22Rv1 (cell line): ENCODE measurements around the gene FBLIM1.
A peak's percentile ranks its signal among the peaks of the same experiment; 100 is the strongest.

Experiments
- H3K27ac ChIP-seq: fragments of 450-650 bp; 2 replicates; pipeline ENCODE4 v1.5.1; 2017
- CTCF ChIP-seq: fragments of 450-650 bp; IDR thresholded peaks from 2 replicates; pipeline ENCODE4 v1.5.1; 2017; ENCODE audit warnings: mild to moderate bottlenecking
- ZFX ChIP-seq: fragments of 450-650 bp; IDR thresholded peaks from 2 replicates; pipeline ENCODE4 v1.6.1; 2017; ENCODE audit warnings: antibody characterized with exemption, borderline replicate concordance

The FBLIM1 gene

GRCh38 chr1:15731735-15732685 is 26.6 kb upstream of the FBLIM1 start:
- TF ChIP-seq ZFX (no peak), CTCF (no peak)
- H3K27ac ChIP-seq, result no peak overlapping the region

GRCh38 chr1:15732686-15733081 is 25.9 kb upstream of the FBLIM1 start:
- peak overlapping the region; percentile 20; the same call in 1 of the 2 replicates for H3K27ac ChIP-seq
- no peak for TF ChIP-seq ZFX
- no peak for TF ChIP-seq CTCF

GRCh38 chr1:15733218-15733725 is 25.3 kb upstream of the FBLIM1 start:
- peak overlapping the region; percentile 20; the same call in 1 of the 2 replicates for H3K27ac ChIP-seq
- no peak for TF ChIP-seq CTCF
- no peak for TF ChIP-seq ZFX

GRCh38 chr1:15733726-15734226 is 24.8 kb upstream of the FBLIM1 start:
- TF ChIP-seq ZFX (no peak), CTCF (no peak)
- H3K27ac ChIP-seq, result peak overlapping the region; percentile 69; the same call in 1 of the 2 replicates

GRCh38 chr1:15734296-15734695 is 24.3 kb upstream of the FBLIM1 start:
- H3K27ac ChIP-seq, result peak overlapping the region; percentile 69
- TF ChIP-seq ZFX, result no peak
- no peak for TF ChIP-seq CTCF

- H3K27ac ChIP-seq, result peak overlapping the region; percentile 69
- TF ChIP-seq CTCF (no peak), ZFX (no peak)
Measured at GRCh38 chr1:15734901-15735300, 23.7 kb upstream of the FBLIM1 start.
